Thyroid gland (tissue), 4 donors: Measurements from ENCODE around the gene C1QL1.

ENCODE experiments used
- POLR2A ChIP-seq, 2 donors: fragments of 450-650 bp; IDR thresholded peaks; one replicate each; pipeline ENCODE4 v1.6.1; 2017; ENCODE audit warnings: antibody characterized with exemption in 2 of 2, mild to moderate bottlenecking in 2 of 2, moderate library complexity in 1 of 2
- TF ChIP-seq, protein P1 (sequence below), 6 experiments: fragments of 200-600 bp in 3 of 6; fragments of 450-650 bp in 3 of 6; sonication (generic) in 3 of 6; IDR thresholded peaks; one replicate each; pipeline ENCODE4 v1.5.1; 2016 to 2019; ENCODE audit warnings: antibody characterized with exemption in 6 of 6, mild to moderate bottlenecking in 2 of 6, inconsistent platforms in 1 of 6, moderate library complexity in 1 of 6

GRCh38 chr17:44912763-44913544 lies 55.1 kb downstream of the C1QL1 start:
- TF ChIP-seq, protein P1, sequence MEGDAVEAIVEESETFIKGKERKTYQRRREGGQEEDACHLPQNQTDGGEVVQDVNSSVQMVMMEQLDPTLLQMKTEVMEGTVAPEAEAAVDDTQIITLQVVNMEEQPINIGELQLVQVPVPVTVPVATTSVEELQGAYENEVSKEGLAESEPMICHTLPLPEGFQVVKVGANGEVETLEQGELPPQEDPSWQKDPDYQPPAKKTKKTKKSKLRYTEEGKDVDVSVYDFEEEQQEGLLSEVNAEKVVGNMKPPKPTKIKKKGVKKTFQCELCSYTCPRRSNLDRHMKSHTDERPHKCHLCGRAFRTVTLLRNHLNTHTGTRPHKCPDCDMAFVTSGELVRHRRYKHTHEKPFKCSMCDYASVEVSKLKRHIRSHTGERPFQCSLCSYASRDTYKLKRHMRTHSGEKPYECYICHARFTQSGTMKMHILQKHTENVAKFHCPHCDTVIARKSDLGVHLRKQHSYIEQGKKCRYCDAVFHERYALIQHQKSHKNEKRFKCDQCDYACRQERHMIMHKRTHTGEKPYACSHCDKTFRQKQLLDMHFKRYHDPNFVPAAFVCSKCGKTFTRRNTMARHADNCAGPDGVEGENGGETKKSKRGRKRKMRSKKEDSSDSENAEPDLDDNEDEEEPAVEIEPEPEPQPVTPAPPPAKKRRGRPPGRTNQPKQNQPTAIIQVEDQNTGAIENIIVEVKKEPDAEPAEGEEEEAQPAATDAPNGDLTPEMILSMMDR (IDR thresholded peaks at IDR 0.05), result no peak
- TF ChIP-seq POLR2A (IDR thresholded peaks at IDR 0.05), result no peak
